ENCODE measurements around the gene SRP68. TPM values are rescaled to one million over a fixed set of nuclear protein-coding genes. Genes with fewer than 3 reads are reported as not detected.

SRP68 gene
- total RNA-seq, 4 donors from 2014 or later, result 25.1 to 117 (median 65.0) TPM

DNA sequence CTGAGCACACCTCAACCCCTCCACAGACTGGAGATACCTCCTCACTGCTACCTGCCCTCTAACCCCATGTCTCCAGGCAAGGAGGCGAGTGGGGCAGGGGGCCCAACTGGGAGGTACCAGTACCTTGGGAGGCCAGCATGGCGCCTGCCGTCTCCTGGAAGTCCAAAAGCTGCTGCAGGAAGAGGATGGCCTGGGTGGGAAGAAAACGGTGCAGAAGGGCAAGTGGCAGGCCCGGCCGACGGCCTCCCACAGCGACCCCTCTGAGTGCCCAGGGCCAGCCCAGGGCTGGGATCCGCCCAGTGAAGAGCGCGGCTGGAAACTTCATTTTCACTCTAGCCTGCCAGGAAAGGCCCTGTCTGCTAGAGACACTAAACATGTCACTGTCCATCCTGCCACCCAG, 15.2 kb upstream of the SRP68 start:
- Histone ChIP-seq H3K27ac (no peak overlapping the region), H3K4me3 (no peak overlapping the region), H3K36me3 (no peaks in the 10 kb centered on the region), H3K9me3 (no peaks in the 10 kb centered on the region), H3K4me1 (no peaks in the 10 kb centered on the region), H3K27me3 (no peaks in the 10 kb centered on the region)
- DNase-seq, result no peak
- intact Hi-C loops (cut with DNase I; ENCODE audit: low total_unique reads), result no loop called here
- TF ChIP-seq POLR2A (IDR thresholded peaks at IDR 0.05), result no peak
- TF ChIP-seq, protein P1, sequence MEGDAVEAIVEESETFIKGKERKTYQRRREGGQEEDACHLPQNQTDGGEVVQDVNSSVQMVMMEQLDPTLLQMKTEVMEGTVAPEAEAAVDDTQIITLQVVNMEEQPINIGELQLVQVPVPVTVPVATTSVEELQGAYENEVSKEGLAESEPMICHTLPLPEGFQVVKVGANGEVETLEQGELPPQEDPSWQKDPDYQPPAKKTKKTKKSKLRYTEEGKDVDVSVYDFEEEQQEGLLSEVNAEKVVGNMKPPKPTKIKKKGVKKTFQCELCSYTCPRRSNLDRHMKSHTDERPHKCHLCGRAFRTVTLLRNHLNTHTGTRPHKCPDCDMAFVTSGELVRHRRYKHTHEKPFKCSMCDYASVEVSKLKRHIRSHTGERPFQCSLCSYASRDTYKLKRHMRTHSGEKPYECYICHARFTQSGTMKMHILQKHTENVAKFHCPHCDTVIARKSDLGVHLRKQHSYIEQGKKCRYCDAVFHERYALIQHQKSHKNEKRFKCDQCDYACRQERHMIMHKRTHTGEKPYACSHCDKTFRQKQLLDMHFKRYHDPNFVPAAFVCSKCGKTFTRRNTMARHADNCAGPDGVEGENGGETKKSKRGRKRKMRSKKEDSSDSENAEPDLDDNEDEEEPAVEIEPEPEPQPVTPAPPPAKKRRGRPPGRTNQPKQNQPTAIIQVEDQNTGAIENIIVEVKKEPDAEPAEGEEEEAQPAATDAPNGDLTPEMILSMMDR (IDR thresholded peaks at IDR 0.05), result no peak

DNA sequence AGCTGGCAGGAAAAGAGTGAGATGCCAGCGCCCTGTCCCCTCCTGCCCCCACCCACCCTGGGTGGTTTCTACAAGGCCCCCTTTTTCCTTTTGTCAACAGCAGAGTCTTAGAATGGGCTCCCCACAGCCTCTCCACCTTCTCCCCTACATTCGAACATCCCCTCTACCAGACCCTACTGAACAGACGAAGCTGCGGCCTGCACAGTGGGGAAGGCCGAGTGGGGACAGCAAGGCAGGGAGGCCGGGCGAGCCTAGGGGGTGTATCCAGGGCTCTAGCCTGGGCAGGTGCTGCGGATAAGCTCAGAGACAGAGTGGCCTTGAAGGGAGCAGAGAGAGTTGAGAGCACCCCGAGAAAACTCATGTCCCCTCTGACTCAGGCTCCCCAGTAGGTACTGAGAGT, 14.1 kb upstream of the SRP68 start:
- Histone ChIP-seq H3K27me3 (no peaks in the 10 kb centered on the region), H3K4me3 (no peak overlapping the region), H3K4me1 (no peaks in the 10 kb centered on the region), H3K27ac (no peak overlapping the region), H3K36me3 (no peaks in the 10 kb centered on the region), H3K9me3 (no peaks in the 10 kb centered on the region)
- TF ChIP-seq, protein P1 (IDR thresholded peaks at IDR 0.05), result no peak
- no peak for TF ChIP-seq POLR2A (IDR thresholded peaks at IDR 0.05)
- DNase-seq, result no peak
- intact Hi-C loops (cut with DNase I; ENCODE audit: low total_unique reads), result no loop called here

DNA sequence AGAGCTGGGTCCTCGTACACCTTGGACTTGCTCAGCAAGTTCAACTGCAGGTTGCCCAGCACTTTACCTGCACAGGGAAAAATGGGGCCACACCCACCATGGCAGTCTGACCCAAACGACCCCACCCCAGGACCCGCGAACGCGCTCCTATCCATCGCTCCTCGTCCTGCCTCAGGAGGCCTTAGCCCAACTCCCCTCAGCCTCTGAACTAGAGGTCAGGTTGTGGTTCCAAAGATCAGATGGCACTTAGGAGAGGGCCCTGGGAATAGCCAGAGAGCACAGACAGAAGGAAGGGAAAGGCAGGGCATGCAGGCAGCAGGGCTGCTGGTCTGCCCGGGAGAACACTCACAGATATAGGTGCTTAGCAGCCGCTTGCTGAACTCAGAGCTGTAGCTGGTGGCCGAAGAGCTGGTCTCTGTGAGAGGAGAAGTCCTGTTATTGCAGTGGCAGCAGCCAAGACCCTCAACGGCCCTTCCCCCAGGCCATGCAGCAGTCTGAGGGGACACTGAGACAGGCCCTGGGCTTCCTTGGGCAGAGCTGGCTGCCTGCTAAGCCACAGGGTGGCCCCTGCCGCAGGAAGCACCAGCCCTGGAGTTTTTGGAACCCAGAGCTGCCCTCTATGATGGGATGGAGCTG, 13.5 kb upstream of the SRP68 start:
- no peak overlapping the region for H3K27ac ChIP-seq
- H3K4me3 ChIP-seq, result no peak overlapping the region
- DNase-seq, result no peak
- no peak for TF ChIP-seq POLR2A (IDR thresholded peaks at IDR 0.05)
- TF ChIP-seq, protein P1 (IDR thresholded peaks at IDR 0.05), result no peak
- H3K9me3 ChIP-seq, result no peaks in the 10 kb centered on the region
- H3K27me3 ChIP-seq, result no peaks in the 10 kb centered on the region
- intact Hi-C loops (cut with DNase I; ENCODE audit: low total_unique reads), result no loop called here
- H3K36me3 ChIP-seq, result no peaks in the 10 kb centered on the region
- no peaks in the 10 kb centered on the region for H3K4me1 ChIP-seq

DNA sequence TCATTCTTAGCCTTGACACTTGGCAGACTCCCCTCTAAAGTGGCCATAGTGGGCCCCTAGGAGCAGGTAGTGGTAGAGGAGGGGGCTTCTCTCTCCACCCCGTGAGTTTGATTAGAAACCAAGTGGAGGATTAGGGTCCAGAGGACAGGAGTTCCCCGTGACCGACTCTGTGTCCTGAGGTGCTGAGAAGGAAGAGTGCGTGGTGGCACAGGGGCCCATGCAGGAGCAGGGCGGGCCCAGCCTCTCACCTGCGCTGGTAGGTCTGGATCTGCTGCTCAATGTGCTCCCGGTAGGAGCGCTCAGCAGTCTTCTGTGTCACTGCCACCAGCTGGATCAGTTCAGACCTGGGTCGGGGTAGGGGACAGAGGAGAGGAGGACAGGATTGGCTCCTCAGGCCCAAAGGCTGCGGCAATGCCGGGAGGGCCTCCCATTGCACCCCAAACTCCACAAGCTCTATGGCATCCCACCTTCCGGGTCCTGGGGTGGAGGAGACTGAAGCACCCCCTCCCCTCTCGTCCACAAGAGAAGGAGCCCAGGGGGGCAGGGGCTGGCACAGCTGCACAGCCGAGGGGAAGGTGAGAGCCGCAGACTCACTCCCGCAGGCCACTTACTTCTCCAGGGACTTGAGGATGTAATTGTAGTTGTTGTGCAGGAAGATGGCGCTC, 12.9 kb upstream of the SRP68 start:
- H3K27me3 ChIP-seq, result no peaks in the 10 kb centered on the region
- H3K9me3 ChIP-seq, result no peaks in the 10 kb centered on the region
- H3K36me3 ChIP-seq, result no peaks in the 10 kb centered on the region
- no peak for DNase-seq
- H3K4me1 ChIP-seq, result no peaks in the 10 kb centered on the region
- intact Hi-C loops (cut with DNase I; ENCODE audit: low total_unique reads), result no loop called here
- TF ChIP-seq POLR2A (IDR thresholded peaks at IDR 0.05), result no peak
- TF ChIP-seq, protein P1 (IDR thresholded peaks at IDR 0.05), result no peak
- H3K4me3 ChIP-seq, result no peak overlapping the region
- H3K27ac ChIP-seq, result no peak overlapping the region

DNA sequence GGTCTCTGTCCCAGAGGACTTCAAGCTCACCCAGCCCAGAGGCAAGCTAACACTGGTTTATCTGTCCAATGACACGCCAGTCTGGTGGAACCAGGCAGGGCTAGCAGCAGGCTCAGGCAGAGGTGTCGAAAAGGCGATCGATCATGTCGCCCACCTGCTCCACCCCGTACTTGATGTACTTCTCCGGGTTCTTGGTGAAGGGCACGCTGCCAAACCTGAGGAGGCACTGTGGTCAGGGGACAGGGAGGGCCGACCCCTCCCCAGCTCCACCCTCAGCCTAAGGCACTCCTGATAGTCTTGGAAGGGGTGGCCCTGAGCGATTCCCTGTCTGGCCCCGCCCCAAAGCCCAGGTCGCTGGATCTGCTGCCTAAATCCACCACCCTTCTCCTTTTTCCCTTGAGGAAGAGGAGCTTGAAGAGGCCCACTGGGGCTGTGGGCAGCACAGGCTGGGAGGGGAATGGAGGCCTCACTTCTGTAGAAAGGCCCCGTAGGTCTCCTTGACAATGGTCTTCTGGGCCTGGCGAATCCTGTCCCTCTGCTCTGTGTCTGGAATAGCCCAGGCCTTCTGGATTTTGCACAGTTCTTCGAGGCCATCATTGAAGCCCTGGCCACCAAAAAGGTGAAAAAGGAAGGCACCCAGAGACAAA, 11.3 kb upstream of the SRP68 start:
- Histone ChIP-seq H3K36me3 (no peaks in the 10 kb centered on the region), H3K9me3 (no peaks in the 10 kb centered on the region), H3K27ac (no peak overlapping the region), H3K4me3 (no peak overlapping the region), H3K4me1 (no peaks in the 10 kb centered on the region), H3K27me3 (peaks cover 0 to 5% of the 10 kb centered on the region in 2 donors)
- DNase-seq, result no peak
- TF ChIP-seq, protein P1 (IDR thresholded peaks at IDR 0.05), result no peak
- TF ChIP-seq POLR2A (IDR thresholded peaks at IDR 0.05), result no peak
- intact Hi-C loops (cut with DNase I; ENCODE audit: low total_unique reads), result no loop called here
